ENCODE data around the gene SMARCB1.

The SMARCB1 gene

GRCh38 chr22:23782252-23782651, 4.5 kb upstream of the SMARCB1 start:
- no peak for DNase-seq

DNA sequence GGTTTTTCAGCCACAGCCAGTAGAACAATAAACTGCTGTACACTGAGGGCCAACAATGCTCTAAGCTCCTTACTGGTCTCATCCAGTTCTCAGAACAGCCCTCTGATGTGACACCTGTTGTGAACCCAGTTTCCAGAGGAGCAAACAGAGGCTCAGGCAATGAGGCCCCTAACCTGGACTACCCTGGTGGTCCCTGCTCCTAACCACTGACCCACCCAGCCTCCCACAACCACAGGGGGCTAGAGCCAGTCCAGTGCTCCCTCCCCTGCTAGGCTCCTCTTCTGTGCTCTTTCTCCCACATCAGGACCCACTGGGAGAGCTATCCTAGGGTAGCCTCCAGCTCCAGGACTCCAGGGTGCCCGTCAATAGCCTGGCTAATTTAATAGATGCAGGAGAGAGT, 4.1 kb upstream of the SMARCB1 start:
- no peak for DNase-seq

DNA sequence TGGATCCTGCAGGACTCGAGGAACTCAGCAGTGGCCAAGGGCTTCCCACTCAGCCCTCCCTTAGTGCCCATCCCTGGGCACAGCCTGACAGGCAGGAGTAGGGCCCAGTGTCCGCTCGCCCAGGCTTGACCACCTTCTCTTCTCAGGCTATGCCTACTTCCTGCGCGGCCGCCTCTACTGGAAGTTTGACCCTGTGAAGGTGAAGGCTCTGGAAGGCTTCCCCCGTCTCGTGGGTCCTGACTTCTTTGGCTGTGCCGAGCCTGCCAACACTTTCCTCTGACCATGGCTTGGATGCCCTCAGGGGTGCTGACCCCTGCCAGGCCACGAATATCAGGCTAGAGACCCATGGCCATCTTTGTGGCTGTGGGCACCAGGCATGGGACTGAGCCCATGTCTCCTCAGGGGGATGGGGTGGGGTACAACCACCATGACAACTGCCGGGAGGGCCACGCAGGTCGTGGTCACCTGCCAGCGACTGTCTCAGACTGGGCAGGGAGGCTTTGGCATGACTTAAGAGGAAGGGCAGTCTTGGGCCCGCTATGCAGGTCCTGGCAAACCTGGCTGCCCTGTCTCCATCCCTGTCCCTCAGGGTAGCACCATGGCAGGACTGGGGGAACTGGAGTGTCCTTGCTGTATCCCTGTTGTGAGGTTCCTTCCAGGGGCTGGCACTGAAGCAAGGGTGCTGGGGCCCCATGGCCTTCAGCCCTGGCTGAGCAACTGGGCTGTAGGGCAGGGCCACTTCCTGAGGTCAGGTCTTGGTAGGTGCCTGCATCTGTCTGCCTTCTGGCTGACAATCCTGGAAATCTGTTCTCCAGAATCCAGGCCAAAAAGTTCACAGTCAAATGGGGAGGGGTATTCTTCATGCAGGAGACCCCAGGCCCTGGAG, 3.3 kb upstream of the SMARCB1 start:
- no peak for DNase-seq

DNA sequence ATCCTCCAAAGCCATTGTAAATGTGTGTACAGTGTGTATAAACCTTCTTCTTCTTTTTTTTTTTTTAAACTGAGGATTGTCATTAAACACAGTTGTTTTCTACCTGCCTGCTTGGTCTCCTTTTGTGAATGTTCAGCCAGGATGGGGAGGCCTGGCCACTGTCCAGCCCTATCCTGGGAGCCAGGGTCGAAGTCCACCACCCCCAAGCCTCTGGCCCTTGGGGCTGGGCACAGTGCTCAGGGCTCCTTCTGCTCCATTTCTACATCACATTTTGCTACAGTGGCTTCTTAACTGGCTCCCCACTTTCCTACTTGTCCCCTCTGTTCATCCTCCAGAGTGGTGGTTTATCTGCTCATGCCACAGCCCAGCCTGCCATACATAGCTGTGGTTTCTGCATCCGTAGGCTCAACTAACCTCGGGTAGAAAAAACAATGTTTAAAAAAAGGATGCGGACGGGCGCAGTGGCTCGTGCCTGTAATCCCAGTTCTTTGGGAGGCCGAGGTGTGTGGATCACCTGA, 2.5 kb upstream of the SMARCB1 start:
- DNase-seq = no peak

DNA sequence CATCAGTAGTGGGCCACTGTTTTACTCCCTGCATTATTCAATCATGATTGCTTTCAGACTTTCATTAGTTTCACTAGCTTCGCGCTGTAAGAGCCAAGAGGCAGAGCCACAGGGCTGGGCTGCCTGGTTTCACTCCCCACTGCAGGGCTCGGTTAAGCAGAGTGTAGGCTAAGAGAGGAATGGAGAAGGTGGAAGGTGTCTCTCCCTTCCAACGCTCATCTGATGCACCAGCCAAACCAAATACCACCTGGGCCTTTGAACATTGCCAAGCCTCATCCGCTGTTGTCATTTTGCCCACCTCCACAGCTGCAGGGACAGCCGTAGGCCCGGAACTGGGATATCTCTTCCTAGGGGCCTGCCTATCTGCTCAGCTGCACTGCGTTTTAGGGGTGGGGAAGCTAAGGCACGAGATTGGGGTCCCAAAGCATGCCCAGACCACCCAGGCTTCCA, 480 bp upstream of the SMARCB1 start:
- DNase-seq = no peak

- DNase-seq = no peak
Measured at GRCh38 chr22:23787600-23787896, 782 bp downstream of the SMARCB1 start.

- DNase-seq = no peak
Measured at GRCh38 chr22:23787910-23788309, 1.1 kb downstream of the SMARCB1 start.

DNA sequence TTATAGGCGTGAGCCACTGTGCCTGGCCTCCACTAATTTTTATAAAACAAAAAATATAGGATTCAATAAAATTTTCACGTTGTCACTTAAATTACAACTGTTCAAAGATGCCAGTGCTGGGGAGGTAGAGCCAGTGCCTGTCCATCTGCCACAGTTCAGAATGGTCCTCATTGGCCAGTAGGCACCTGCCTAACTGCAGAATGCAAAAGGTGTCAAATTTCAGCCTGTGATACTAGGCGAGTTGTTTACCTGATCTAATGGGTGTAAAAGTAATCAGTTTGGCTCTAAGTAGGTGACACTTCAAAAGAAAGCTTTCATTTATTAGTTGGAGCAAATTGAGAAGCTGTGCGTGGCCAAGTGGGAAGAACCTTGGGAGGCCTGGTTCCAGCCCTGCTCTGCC, 2.4 kb downstream of the SMARCB1 start:
- DNase-seq = no peak

DNA sequence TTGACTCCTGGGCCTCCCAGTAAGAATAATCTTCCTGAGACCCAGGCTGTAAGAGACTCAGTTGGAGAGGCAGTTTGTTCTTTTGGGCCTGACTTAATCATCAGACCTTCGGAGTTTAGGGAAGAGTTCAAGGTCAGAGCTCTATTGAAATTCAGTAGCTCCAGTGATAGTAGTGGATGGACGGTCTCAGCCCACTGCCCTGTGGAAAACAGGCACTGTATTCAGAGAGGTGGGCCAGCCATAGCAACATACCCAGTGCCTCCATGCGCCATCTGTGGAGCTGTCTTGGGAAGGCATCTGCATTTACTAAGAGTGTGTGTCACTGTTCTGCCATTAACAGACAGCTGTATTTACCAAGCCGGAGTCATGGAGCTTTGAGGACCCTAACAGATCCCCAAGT, 2.9 kb downstream of the SMARCB1 start:
- no peak for DNase-seq

- DNase-seq = no peak
Measured at GRCh38 chr22:23790819-23791737, 4.3 kb downstream of the SMARCB1 start.

DNA sequence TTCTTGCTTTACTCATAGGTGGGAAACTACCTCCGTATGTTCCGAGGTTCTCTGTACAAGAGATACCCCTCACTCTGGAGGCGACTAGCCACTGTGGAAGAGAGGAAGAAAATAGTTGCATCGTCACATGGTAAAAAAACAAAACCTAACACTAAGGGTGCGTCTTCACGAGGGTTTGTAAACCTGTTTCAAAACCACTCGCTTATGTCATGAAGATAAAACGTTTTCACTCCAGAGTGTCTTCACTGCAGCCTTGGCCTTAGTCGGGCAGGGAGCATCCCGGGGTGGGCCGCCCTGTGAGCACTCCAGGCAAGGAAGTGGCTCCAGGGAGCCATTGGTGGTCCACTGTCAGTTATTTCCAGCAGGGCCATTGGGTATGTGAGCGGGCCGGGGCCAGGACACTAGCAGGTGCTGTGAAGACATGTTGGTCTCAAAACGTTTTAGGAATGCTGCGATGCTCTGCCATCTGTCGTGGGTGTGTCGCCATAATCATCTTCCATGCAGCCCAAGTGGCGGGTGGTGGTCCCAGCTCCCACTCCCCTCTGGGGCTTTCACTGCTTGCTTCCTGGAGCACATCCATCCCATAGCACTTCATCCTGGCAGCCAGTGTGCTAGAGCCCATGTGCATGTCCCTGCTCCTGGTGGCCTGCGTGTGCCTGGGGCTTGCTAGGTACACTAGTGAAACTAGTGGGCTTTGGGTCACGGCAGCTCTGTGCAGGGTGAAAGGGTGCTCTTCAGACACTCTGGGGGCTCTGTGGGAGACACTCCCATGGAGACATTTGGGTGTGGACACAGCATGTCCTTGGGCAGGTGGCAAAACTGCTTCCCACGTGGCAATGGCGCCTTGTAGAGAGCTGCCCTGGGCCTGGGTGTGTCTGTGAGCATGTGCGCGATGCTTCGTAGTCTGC, 5.2 kb downstream of the SMARCB1 start:
- no peak for DNase-seq

DNA sequence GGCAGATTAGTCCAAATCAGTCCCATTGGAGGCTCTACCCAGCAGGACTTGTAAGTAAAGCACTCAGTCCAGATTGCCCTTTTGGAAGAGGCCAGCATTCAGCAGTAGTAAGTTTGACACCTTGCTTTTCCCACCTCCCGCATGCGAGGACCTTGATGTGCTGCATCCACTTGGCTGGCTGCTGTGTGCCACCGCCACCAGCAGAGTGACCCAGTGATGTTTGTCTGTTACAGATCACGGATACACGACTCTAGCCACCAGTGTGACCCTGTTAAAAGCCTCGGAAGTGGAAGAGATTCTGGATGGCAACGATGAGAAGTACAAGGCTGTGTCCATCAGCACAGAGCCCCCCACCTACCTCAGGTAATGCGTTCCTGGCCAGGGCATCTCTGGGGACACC, 6.6 kb downstream of the SMARCB1 start:
- DNase-seq = no peak

DNA sequence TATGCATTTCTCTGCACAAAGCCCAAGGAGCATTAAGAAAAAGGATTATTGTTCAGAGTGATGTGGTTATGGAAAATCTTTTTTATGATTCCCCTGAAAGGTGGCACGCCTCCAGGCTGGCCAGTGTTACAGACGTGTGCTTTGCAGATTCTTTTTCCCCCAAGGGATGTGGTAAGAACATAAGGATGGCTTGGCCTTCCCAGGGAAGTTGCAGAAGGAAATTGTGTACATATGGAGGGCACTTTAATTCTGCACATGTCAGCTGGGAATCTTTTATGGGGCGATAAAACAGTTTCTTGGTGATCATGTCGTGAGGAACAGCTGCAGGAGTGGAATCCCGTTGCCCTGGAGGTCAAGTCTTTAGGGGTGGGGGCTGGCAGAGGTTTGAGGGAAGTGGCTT, 9.7 kb downstream of the SMARCB1 start:
- no peak for DNase-seq

DNA sequence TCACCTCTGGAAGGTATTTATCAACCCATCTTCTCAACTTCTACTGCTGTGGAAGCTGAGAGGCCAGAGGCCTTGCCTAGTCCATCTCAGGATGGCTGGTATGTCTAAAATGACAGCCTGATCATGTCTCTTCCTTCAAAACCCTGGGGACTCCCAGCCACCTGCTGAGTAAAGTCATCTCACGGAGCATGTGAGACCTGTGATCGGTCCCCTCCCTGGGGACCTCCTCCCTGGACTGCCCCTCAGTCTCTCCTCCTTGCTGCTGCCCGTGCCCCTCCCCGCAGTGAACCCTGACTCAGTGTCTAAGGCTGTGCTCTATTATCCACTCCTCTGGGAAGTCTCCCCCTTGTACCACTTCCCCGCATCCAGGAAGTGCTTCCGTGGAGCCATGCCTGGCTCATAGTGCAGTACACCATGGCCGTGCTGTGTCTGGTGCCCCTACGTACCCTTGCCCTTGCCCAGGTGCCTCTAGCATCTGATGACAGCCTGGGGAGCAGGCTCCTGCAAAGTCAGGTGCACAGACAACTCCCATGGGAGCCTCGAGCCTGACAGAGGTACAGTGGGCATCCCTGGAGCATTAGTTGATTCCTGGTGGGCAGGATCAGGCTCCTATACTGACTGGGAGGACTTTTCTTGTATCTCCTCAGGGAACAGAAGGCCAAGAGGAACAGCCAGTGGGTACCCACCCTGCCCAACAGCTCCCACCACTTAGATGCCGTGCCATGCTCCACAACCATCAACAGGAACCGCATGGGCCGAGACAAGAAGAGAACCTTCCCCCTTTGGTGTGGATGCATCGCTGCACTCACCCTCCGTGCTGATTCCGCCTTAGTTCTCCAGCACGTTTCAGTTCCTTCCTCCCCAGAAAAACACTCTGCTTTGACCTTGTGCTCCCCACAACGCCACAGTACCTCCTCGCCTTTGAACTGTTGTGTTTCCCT, 13.8 kb downstream of the SMARCB1 start:
- DNase-seq = no peak

DNA sequence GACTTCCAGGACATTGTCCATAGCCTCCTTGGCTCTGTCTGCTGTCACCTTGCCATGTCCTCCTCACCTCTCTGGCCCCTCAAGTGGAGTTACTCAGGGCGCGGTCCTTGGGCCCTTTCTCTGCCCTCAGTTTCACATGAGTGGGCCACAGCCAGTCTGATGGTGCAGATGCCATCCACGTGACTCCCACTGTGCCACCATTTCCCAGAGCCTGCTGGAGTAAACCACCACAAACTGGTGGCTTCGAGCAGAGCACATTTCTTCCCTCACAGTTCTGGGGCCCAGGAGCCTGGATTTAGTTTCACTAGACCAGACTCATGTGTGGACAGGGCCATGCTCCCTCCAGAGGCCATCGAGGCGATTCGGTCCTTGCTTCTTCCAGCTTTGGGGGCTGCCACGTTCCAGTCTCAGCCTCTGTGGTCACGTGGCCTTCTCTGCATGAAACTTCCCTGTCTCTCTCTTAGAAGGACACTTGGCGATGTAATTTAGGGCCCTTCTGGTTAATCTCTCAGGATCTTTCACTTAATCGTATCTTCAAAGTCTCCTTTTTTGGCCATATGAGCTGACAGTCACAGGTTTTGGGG, 14.6 kb downstream of the SMARCB1 start:
- no peak for DNase-seq

DNA sequence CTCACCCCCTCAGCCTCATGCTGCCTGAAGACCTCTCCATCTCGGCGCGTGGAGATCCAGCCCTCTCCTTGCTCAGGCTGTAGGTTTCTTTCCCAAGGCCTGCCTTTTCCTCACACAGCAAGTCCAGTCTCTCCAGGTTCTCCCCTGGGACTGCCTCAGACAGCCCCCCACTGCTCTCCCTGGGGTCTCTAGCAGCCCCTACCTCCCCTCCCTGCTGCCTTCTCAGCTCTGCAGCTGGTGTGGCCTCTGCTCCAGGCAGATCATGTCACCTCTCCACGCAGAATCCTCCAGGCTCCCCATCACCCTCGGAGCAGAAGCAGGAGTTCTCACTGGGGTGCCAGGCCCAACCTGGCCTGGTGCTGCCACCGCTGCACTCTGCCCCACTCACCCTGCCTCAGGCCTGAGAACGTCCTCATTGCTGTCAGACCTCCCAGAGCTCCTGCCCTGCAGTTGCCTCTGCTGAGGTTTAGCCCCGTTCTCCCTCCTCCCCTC, 15.2 kb downstream of the SMARCB1 start:
- no peak for DNase-seq

DNA sequence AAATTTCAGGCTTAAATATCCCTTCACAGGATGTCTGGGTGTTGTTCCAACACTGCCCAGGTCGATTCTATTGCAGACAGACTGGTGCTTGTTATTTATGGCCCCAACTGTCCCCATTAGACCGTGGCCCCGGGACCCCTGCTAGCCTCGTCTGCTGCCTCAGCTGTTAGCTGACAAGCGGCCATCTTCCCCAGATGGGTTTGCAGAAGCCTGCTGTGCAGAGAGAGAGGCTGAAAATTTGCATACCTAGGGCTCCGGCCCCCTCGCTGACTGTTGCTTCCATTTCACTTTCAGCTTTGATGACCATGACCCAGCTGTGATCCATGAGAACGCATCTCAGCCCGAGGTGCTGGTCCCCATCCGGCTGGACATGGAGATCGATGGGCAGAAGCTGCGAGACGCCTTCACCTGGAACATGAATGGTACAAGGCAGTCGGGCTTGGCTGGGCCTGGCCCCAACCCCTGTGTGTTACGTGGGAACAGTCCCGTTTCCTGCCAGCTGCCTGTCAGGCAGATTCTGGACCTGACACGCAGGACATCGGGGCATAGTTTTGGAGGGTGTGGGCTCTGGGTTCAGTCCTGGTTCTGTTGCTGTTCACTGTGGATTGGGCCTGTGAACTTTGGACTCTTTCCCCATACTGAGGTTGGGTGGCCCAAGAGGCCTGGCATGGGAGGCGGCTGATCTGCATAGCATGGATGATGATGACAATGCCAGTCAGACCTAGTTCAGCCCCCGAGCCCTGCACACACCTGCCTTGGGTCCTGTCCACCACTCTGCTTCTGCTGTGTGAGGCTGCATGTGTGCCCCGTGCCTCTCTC, 16.4 kb downstream of the SMARCB1 start:
- DNase-seq = no peak

DNA sequence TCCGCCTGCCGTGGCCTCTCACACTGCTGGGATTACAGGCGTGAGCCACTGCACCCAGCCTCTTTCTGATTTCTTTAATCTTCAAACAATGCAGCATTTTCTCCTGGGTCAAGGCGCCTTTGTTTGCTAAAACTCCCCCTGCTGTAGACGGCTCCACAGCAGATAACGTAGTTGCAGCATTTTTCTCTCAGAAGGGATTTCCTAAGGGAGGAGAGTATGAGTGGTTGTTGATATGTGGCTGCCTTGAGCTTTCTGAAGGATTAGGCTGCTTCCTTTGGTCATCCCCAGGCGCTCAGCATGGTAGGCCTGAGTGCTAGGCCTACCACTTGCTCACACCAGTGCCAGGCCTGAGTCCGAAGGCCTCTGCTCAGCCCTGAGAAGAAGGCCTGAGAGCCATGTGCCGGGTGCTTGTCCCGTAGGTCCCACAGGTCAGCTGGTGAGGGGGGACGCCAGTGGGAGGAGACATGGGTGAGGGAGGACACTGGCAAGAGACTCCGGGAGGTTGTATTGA, 18.1 kb downstream of the SMARCB1 start:
- DNase-seq = no peak

- no peak for DNase-seq
Measured at GRCh38 chr22:23806837-23807236, 20.1 kb downstream of the SMARCB1 start.

- no peak for DNase-seq
Measured at GRCh38 chr22:23812378-23812777, 25.6 kb downstream of the SMARCB1 start.

Measured in activated gamma-delta T cell treated with Interleukin-2 at 50 U/mL for 16 hours (primary cell).